WTC11 (cell line): ENCODE measurements around the gene EIF3B. TPM values are rescaled to one million over a fixed set of nuclear protein-coding genes. Genes with fewer than 3 reads are reported as not detected.

ENCODE experiments used
- ATAC-seq: fragments of 200-7000 bp; cut with Tn5 transposase; 2 replicates; pipeline ENCODE4 v1.10.0; 2021; ENCODE audit warnings: mild to moderate bottlenecking, moderate library complexity
- CTCF ChIA-PET: fragments of 300-600 bp; sonication (Branson Sonifier 250); formaldehyde crosslinking; loops from one replicate; lab custom pipeline; 2021; ENCODE audit warnings: antibody characterized with exemption; lab: Charles Lee
- POLR2A ChIA-PET: fragments of 350-600 bp; sonication (Branson Sonifier 250); formaldehyde crosslinking; loops from one replicate; lab custom pipeline; 2021; ENCODE audit warnings: antibody characterized with exemption; lab: Charles Lee
- DNase-seq: peaks from one replicate; pipeline ENCODE4 v3.0.0; 2021; ENCODE audit warnings: low spot score
- H3K27ac Mint-ChIP-seq: 2 replicates; pipeline ENCODE4 v1.8.0; 2021; ENCODE audit warnings: mixed read lengths
- H3K27me3 Mint-ChIP-seq: 2 replicates; pipeline ENCODE4 v1.8.0; 2021; ENCODE audit warnings: low read depth, mild to moderate bottlenecking, moderate library complexity, mixed read lengths
- H3K36me3 Mint-ChIP-seq: 2 replicates; pipeline ENCODE4 v1.8.0; 2021; ENCODE audit warnings: mixed read lengths
- H3K4me1 Mint-ChIP-seq: 2 replicates; pipeline ENCODE4 v1.8.0; 2022; ENCODE audit warnings: mixed read lengths
- H3K4me3 Mint-ChIP-seq: 2 replicates; pipeline ENCODE4 v1.8.0; 2021; ENCODE audit warnings: mild to moderate bottlenecking, moderate library complexity, mixed read lengths
- H3K9me3 Mint-ChIP-seq: 2 replicates; pipeline ENCODE4 v1.8.0; 2021; ENCODE audit warnings: mixed read lengths
- ATF2 ChIP-seq: sonication (generic); formaldehyde crosslinking; IDR thresholded peaks from 2 replicates; pipeline ENCODE4 v1.8.1; 2022; ENCODE audit warnings: low read depth, missing genetic modification reagents, borderline replicate concordance
- ATF3 ChIP-seq: sonication (generic); formaldehyde crosslinking; conservative IDR thresholded peaks from 2 replicates; pipeline ENCODE4 v1.8.1; 2022; ENCODE audit warnings: mild to moderate bottlenecking, missing genetic modification reagents
- CBFB ChIP-seq: sonication (generic); formaldehyde crosslinking; IDR thresholded peaks from 2 replicates; pipeline ENCODE4 v1.8.1; 2022; ENCODE audit warnings: mild to moderate bottlenecking, low read depth, missing genetic modification reagents
- ETV6 ChIP-seq: sonication (generic); formaldehyde crosslinking; IDR thresholded peaks from 2 replicates; pipeline ENCODE4 v1.8.1; 2022; ENCODE audit warnings: mild to moderate bottlenecking, missing genetic modification reagents
- FOXP1 ChIP-seq: sonication (generic); formaldehyde crosslinking; IDR thresholded peaks from 2 replicates; pipeline ENCODE4 v1.8.0; 2022; ENCODE audit warnings: missing genetic modification reagents, mild to moderate bottlenecking, moderate library complexity, borderline replicate concordance
- GRHL2 ChIP-seq: fragments of 250-450 bp; sonication (Bioruptor Pico); IDR thresholded peaks from 2 replicates; pipeline ENCODE4 v1.8.0; 2022; ENCODE audit warnings: mild to moderate bottlenecking, moderate library complexity; ENCODE audit not compliant: insufficient replicate concordance, severe bottlenecking
- MLX ChIP-seq: sonication (generic); formaldehyde crosslinking; IDR thresholded peaks from 2 replicates; pipeline ENCODE4 v1.8.1; 2023; ENCODE audit warnings: mild to moderate bottlenecking, missing genetic modification reagents, moderate library complexity
- MYBL2 ChIP-seq: sonication (generic); formaldehyde crosslinking; IDR thresholded peaks from 2 replicates; pipeline ENCODE4 v1.8.1; 2023; ENCODE audit warnings: mild to moderate bottlenecking, moderate library complexity, missing genetic modification reagents
- NFYB ChIP-seq: sonication (generic); formaldehyde crosslinking; conservative IDR thresholded peaks from 2 replicates; pipeline ENCODE4 v1.8.0; 2022; ENCODE audit warnings: low read depth, missing genetic modification reagents
- NR1H2 ChIP-seq: sonication (generic); formaldehyde crosslinking; IDR thresholded peaks from 2 replicates; pipeline ENCODE4 v1.9.0; 2021; ENCODE audit warnings: mild to moderate bottlenecking, moderate library complexity, missing genetic modification reagents
- RELA ChIP-seq: sonication (generic); formaldehyde crosslinking; IDR thresholded peaks from 2 replicates; pipeline ENCODE4 v1.8.1; 2022; ENCODE audit warnings: missing genetic modification reagents, mild to moderate bottlenecking, borderline replicate concordance
- TEAD4 ChIP-seq: sonication (generic); formaldehyde crosslinking; IDR thresholded peaks from 2 replicates; pipeline ENCODE4 v1.8.0; 2022; ENCODE audit warnings: mild to moderate bottlenecking, missing genetic modification reagents
- ZNF121 ChIP-seq: sonication (generic); formaldehyde crosslinking; IDR thresholded peaks from 2 replicates; pipeline ENCODE4 v1.8.0; 2023; ENCODE audit warnings: missing genetic modification reagents
- ZNF219 ChIP-seq: sonication (generic); formaldehyde crosslinking; IDR thresholded peaks from 2 replicates; pipeline ENCODE4 v1.8.0; 2023; ENCODE audit warnings: missing genetic modification reagents, mild to moderate bottlenecking, borderline replicate concordance
- ZNF281 ChIP-seq: sonication (generic); formaldehyde crosslinking; IDR thresholded peaks from 2 replicates; pipeline ENCODE4 v1.8.0; 2023; ENCODE audit warnings: mild to moderate bottlenecking, missing genetic modification reagents
- total RNA-seq: library from RNA; stranded (reverse); gene quantifications from 3 replicates; pipeline ENCODE4 v1.2.3, GENCODE V29; 2021
- TF ChIP-seq, protein P1 (sequence below): sonication (generic); formaldehyde crosslinking; IDR thresholded peaks from 2 replicates; pipeline ENCODE4 v1.8.1; 2022; ENCODE audit warnings: low read depth, mild to moderate bottlenecking, moderate library complexity, missing genetic modification reagents, borderline replicate concordance
- TF ChIP-seq, protein P2 (sequence below): sonication (generic); formaldehyde crosslinking; IDR thresholded peaks from 2 replicates; pipeline ENCODE4 v1.8.0; 2022; ENCODE audit warnings: mild to moderate bottlenecking, missing genetic modification reagents

Gene EIF3B
- total RNA-seq, 1 experiment from 2014 or later: 361 TPM

- Mint-ChIP-seq H3K27me3 (no peaks in the 10 kb centered on the region), H3K36me3 (peaks cover 15% of the 10 kb centered on the region)
- POLR2A ChIA-PET: no interaction called here
- no peak for DNase-seq
- TF ChIP-seq NR1H2 (CRISPR knock-in tag): no peak
- no peak for TF ChIP-seq ZNF281 (CRISPR knock-in tag)
- TF ChIP-seq ATF2 (CRISPR knock-in tag): no peak
- no peak for TF ChIP-seq CBFB
- no peak for TF ChIP-seq ATF3 (CRISPR knock-in tag)
- TF ChIP-seq NFYB (CRISPR knock-in tag): no peak
- TF ChIP-seq FOXP1: no peak
- no peak for TF ChIP-seq ZNF121 (CRISPR knock-in tag)
- TF ChIP-seq, protein P1, sequence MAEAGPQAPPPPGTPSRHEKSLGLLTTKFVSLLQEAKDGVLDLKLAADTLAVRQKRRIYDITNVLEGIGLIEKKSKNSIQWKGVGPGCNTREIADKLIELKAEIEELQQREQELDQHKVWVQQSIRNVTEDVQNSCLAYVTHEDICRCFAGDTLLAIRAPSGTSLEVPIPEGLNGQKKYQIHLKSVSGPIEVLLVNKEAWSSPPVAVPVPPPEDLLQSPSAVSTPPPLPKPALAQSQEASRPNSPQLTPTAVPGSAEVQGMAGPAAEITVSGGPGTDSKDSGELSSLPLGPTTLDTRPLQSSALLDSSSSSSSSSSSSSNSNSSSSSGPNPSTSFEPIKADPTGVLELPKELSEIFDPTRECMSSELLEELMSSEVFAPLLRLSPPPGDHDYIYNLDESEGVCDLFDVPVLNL: no peak
- no peak for TF ChIP-seq MLX
- TF ChIP-seq, all 79 proteins: peak for 0
- H3K9me3 Mint-ChIP-seq: no peaks in the 10 kb centered on the region
- no peak overlapping the region for H3K4me3 Mint-ChIP-seq
- CTCF ChIA-PET: no interaction called here
- peaks cover 3% of the 10 kb centered on the region for H3K4me1 Mint-ChIP-seq
- no peak overlapping the region for H3K27ac Mint-ChIP-seq
- ATAC-seq: no peak
Observed at GRCh38 chr7:2350861-2351260, 3.8 kb upstream of the EIF3B start.

- ATAC-seq (no peak; the same call in 1 of the 2 replicates), DNase-seq (no peak)
- Mint-ChIP-seq H3K4me1 (peaks cover 17% of the 10 kb centered on the region), H3K9me3 (no peaks in the 10 kb centered on the region), H3K27me3 (no peaks in the 10 kb centered on the region), H3K4me3 (peak overlapping the region; percentile 85), H3K27ac (peak overlapping the region; percentile 100), H3K36me3 (peaks cover 30% of the 10 kb centered on the region)
- ChIA-PET CTCF (interaction anchor here (1.2 kb wide), 2 partner anchors 115 to 469 kb away, joined by 3 to 4 read pairs; no protein-coding TSS in a partner anchor), POLR2A (no interaction called here)
- TF ChIP-seq, protein P2, sequence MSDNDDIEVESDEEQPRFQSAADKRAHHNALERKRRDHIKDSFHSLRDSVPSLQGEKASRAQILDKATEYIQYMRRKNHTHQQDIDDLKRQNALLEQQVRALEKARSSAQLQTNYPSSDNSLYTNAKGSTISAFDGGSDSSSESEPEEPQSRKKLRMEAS (CRISPR knock-in tag): no peak
- 0 out of 2 replicates have a peak, but pooled peaks have one; percentile 17 for TF ChIP-seq ZNF219 (CRISPR knock-in tag)
- TF ChIP-seq GRHL2 (CRISPR knock-in tag): no peak
- TF ChIP-seq MYBL2 (CRISPR knock-in tag): no peak
- no peak for TF ChIP-seq ZNF281 (CRISPR knock-in tag)
- TF ChIP-seq RELA (CRISPR knock-in tag): no peak
- no peak for TF ChIP-seq ETV6 (CRISPR knock-in tag)
- TF ChIP-seq TEAD4 (CRISPR knock-in tag): no peak
Observed at GRCh38 chr7:2353113-2353935, 1.3 kb upstream of the EIF3B start.
